ENCODE results near the gene OR2H1.
"Not testable (repeated sequence)": the region's sequence is repeated elsewhere in the genome, so short reads cannot be mapped to it uniquely, and the experiment has no call there.

The OR2H1 gene

GRCh38 chr6:29456971-29457370 lies at the start of gene OR2H1, which contains the start of gene OR11A1:
TSS of gene OR2H1 (plus strand) at chr6:29457155. CDS start at chr6:29461770, 4,615 bp downstream.
TSS of gene OR11A1 (minus strand) at chr6:29457071. CDS start at chr6:29427641, 29,430 bp downstream.
- DNase-seq (ENCODE audit: low read depth), result no peak

DNA sequence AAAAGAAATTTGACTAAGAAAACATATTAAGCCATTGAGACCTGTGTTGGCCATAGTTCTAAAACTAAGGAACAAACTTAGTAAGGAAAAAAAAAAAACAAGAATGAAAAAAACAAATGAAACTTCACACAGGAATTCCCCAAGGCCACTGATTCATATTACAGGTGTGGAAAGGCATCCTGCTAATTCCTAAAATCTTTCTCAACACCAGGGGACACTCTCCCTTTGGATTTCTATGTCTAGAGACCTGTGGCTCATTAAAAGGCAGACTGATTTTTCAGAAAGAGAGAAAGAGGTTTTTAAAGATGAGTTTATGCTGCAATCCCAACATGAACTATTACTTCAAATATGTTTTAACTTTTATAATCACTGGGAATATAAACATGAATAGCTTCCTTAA lies 42.4 kb upstream of the OR2H1 start, which contains the start of gene OR12D1:
Gene OR12D1 (plus strand): TSS at position 341 of the 400 bp plus-strand sequence.
- no peak for DNase-seq (ENCODE audit: low read depth)

- no peak for DNase-seq (ENCODE audit: low read depth)
These were observed 37.4 kb upstream of the OR2H1 start for GRCh38 chr6:29419516-29419915.

DNA sequence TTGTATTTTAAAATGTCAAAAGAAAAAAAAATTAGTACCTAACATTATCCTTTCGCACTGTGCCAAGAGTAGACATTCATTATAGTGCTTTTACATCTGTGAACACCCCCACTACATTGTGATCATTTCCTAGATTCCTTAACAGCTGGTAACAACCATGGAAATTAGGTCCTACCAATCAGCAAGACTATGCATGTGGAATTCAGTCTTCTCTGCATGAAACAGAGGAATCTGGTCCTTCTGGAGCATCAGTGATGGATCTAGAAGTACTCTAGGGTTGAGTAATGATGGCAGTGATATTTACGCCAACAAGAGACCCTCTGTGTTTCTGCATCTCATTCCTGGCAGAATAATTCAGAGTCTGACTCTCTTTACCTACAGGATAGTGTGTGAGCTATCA lies 32.8 kb upstream of the OR2H1 start:
- DNase-seq (ENCODE audit: low read depth), result no peak

GRCh38 chr6:29424575-29424974 lies 32.4 kb upstream of the OR2H1 start:
- DNase-seq (ENCODE audit: low read depth), result no peak

DNA sequence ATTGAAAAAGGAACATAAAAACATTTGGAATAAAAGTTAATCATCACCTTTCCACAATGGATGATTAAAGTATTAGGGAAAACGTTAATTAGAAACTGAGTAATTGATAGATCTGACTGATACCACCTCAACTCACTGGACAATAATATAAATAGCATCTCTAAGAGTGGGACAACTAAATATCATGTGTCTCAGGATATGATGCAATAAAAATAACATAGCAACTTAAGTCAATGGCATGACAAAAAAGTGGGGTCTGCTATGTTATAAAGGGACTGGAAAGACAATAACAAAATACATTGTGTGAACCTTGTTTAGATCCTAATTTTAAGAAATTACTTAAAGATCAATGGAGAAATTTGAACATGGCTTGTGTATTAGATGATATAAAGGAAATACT lies 31.9 kb upstream of the OR2H1 start:
- no peak for DNase-seq (ENCODE audit: low read depth)

GRCh38 chr6:29426654-29427053 lies 30.3 kb upstream of the OR2H1 start:
- no peak for DNase-seq (ENCODE audit: low read depth)

- not testable (repeated sequence) for DNase-seq (ENCODE audit: low read depth)
These were observed 20.2 kb upstream of the OR2H1 start for GRCh38 chr6:29436730-29437129.

GRCh38 chr6:29439006-29439405 lies 17.9 kb upstream of the OR2H1 start, which contains the start of gene OR10C1:
TSS of gene OR10C1 (plus strand) at chr6:29439306. CDS start at chr6:29440016, 710 bp downstream.
- DNase-seq (ENCODE audit: low read depth), result no peak

- DNase-seq (ENCODE audit: low read depth), result no peak
These were observed 14.2 kb upstream of the OR2H1 start for GRCh38 chr6:29442719-29443118.

DNA sequence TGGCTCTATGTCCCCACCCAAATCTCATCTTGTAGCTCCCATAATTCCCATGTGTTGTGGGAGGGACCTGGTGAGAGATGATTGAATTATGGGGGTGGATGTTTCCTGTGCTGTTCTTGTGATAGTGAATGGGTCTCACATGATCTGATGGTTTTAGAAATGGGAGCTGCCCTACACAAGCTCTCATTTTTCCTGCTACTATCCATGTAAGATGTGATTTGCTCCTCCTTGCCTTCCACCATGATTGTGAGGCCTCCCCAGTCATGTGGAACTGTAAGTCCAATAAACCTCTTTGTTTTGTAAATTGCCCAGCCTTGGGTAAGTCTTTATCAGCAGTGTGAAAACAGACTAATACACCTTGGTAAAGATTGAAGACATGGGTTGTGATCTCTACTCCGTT lies 12.9 kb upstream of the OR2H1 start:
- DNase-seq (ENCODE audit: low read depth), result not testable (repeated sequence)

DNA sequence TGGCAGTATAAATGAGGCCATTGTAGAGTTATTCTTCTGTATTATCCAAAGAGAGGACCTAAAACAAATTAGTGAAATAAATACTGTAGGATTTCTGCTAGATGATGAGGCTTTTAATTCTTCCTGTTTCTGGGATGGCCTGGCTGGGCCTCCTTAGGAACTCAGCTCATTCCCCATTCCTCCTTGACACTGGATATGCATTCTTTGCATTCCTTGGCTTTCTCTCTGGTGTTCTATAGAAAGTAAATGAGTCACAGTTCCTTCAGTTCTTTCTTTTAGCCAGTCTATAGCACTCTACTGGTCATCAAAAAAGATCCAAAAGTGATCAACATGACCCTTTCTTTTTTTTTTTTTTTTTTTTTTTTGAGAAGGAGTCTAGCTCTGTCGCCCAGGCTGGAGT lies 9.3 kb upstream of the OR2H1 start:
- DNase-seq (ENCODE audit: low read depth), result no peak

- DNase-seq (ENCODE audit: low read depth), result no peak
These were observed 5.3 kb upstream of the OR2H1 start for GRCh38 chr6:29451471-29452193.

- DNase-seq (ENCODE audit: low read depth), result no peak
These were observed 4.3 kb downstream of the OR2H1 start for GRCh38 chr6:29461021-29461814.

DNA sequence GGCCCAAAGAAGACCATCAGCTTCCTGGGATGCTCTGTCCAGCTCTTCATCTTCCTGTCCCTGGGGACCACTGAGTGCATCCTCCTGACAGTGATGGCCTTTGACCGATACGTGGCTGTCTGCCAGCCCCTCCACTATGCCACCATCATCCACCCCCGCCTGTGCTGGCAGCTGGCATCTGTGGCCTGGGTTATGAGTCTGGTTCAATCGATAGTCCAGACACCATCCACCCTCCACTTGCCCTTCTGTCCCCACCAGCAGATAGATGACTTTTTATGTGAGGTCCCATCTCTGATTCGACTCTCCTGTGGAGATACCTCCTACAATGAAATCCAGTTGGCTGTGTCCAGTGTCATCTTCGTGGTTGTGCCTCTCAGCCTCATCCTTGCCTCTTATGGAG lies 5.1 kb downstream of the OR2H1 start:
- DNase-seq (ENCODE audit: low read depth), result no peak

- no peak for DNase-seq (ENCODE audit: low read depth)
These were observed 8.3 kb downstream of the OR2H1 start for GRCh38 chr6:29465279-29465678.

DNA sequence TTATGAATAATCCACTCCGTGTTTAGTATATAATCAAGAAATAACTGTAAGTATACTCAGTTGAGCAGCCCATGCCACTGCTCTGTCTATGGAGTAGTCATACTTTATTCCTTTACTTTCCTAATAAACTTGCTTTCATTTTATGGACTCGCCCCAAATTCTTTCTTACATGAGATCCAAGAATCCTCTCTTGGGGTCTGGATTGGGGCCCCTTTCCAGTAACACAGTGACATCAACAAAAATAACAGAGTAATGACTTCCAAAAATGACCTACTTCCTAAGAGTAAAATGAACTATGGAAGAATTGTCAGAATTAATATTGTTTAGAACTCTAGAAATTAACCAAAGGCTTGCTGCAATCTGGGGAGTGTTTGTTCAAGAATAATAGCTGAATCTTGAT lies 8.8 kb downstream of the OR2H1 start:
- no peak for DNase-seq (ENCODE audit: low read depth)

DNA sequence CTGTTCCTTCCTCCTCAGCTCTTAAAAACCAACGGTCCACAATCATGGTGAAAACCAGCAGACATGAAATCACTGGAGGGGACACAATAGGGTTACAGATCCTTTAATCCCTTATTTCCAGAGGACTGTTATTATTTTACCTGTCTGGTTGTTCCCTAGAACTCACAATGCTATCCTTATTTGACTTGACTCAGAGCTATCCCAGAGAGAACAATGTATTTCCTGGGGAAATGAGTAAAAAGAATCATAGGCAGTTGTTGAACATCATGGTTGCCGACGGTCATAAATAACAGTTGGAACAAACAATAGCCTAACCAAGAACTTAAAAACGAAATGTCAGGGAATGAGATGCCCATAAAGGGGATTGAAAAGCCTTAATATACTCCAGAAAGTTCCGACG lies 9.3 kb downstream of the OR2H1 start:
- DNase-seq (ENCODE audit: low read depth), result no peak

- DNase-seq (ENCODE audit: low read depth), result no peak
These were observed 18.0 kb downstream of the OR2H1 start for GRCh38 chr6:29474996-29475395.

DNA sequence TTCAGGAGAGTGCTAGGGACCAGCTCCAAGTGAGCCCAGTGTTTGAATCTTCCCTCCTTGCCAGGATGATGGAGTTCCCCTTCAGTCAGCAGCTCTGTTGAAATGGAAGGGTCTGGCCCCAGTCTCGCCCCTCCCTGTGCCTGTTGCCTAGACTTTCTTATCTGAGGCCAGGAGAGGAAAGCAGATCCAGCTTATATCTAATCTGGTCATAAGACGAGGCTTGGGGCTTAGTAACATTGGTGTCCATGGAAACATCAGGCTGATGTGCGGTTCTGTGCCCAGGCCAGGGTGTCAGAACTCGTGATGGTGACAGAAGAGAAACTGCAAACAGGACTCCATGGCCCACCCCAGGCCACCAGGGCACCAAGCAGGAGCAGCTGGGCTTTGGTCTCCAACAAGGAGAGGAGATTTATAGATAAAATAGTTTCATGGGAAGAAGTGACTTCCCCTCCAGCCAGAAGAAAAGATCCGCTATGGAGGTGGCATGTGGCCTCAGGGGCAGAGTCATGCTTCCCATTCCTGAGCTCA lies 21.0 kb downstream of the OR2H1 start:
- no peak for DNase-seq (ENCODE audit: low read depth)

DNA sequence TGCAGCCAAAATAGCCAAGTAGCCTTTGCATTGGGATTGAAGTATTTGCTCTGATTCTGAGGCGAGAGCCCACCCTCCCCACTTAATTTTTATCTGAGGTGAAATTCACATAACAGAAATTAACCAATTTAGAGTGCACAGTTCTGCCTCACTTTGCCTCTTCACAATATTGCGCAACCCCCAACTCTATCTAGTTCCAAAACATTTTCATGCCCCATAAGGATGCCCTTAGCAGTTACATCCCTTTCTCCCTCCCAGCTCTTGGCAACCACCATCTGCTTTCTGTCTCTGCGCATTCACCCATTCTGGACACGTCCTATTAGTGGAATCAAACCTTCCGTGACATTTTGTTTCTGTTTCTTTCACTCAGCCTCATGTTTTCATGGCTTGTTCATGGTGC lies 21.8 kb downstream of the OR2H1 start:
- DNase-seq (ENCODE audit: low read depth), result no peak

GRCh38 chr6:29479560-29479959 lies 22.6 kb downstream of the OR2H1 start:
- DNase-seq (ENCODE audit: low read depth), result no peak

DNA sequence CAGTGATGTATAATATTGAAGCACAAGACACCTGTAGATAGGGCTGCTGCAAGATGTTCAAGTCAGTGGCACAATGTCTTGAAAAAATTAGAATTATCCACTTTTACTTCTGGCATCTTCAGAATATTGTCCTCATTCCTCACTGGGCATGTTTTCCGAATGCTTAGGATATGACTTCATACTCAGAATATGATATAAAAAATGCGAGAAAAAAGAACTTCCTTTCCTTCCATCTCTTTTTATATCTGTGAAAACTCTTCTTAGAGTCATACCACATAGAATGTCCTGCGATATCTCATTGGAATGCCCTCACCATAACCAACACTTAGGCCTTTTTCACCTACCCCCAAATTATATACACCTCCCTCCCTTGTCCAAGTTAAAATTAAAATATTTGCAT lies 26.2 kb downstream of the OR2H1 start:
- DNase-seq (ENCODE audit: low read depth), result no peak
